Keratinocyte (primary cell): Measurements from ENCODE around the gene GCH1. TPM values are rescaled to one million over a fixed set of nuclear protein-coding genes. Genes with fewer than 3 reads are reported as not detected.
A peak's percentile ranks its signal among the peaks of the same experiment; 100 is the strongest.

Experiments used
- DNase-seq: peaks from one replicate; pipeline ENCODE4 v3.0.0-alpha.2; 2011; ENCODE audit warnings: low read depth, missing footprints, low spot score
- FAIRE-seq: peaks from 2 replicates; lab custom pipeline; 2011; peaks lifted over from hg19 to GRCh38; lab: Jason Lieb, UNC
- H2AFZ ChIP-seq: 2 replicates; pipeline ENCODE4 v1.6.0; 2012; ENCODE audit warnings: low read length, control low read depth, inconsistent platforms; ENCODE audit not compliant: control insufficient read depth
- H3K27ac ChIP-seq: 2 replicates; pipeline ENCODE4 v1.5.1; 2011; ENCODE audit warnings: low read length; ENCODE audit not compliant: control insufficient read depth, insufficient read depth
- H3K27me3 ChIP-seq: 3 replicates; pipeline ENCODE4 v1.6.0; 2011; ENCODE audit warnings: low read length; ENCODE audit not compliant: control insufficient read depth, insufficient read depth; ENCODE audit errors: extremely low read depth
- H3K36me3 ChIP-seq, 2 experiments: 2 replicates in 1 of 2; 3 replicates in 1 of 2; pipeline ENCODE4 v1.5.1; 2011; ENCODE audit warnings: low read length in 2 of 2, mild to moderate bottlenecking in 1 of 2; ENCODE audit not compliant: control insufficient read depth in 2 of 2, insufficient read depth in 2 of 2; ENCODE audit errors: extremely low read depth in 1 of 2
- H3K4me1 ChIP-seq: 3 replicates; pipeline ENCODE4 v1.5.1; 2011; ENCODE audit warnings: low read length; ENCODE audit not compliant: control insufficient read depth, insufficient read depth; ENCODE audit errors: extremely low read depth
- H3K4me2 ChIP-seq: 3 replicates; pipeline ENCODE4 v1.6.0; 2011; ENCODE audit warnings: low read depth, low read length; ENCODE audit not compliant: control insufficient read depth, insufficient read depth; ENCODE audit errors: extremely low read depth
- H3K4me3 ChIP-seq, 3 experiments: fragments of 200-600 bp in 1 of 3; sonication (generic) in 1 of 3; 2 replicates in 2 of 3; 3 replicates in 1 of 3; pipeline ENCODE4 v1.5.1; 2011 to 2016; ENCODE audit warnings: low read length in 3 of 3, mild to moderate bottlenecking in 3 of 3, control low read depth in 2 of 3, inconsistent platforms in 1 of 3, low read depth in 1 of 3, mixed read lengths in 1 of 3, mixed run types in 1 of 3, moderate library complexity in 1 of 3; ENCODE audit not compliant: control insufficient read depth in 2 of 3, insufficient read depth in 2 of 3; ENCODE audit errors: extremely low read depth in 1 of 3
- H3K79me2 ChIP-seq: 2 replicates; pipeline ENCODE4 v1.6.0; 2012; ENCODE audit warnings: low read length; ENCODE audit not compliant: control insufficient read depth, insufficient read depth
- H3K9ac ChIP-seq: 3 replicates; pipeline ENCODE4 v1.6.0; 2011; ENCODE audit warnings: low read length; ENCODE audit not compliant: control insufficient read depth, insufficient read depth; ENCODE audit errors: extremely low read depth
- H3K9me1 ChIP-seq: 3 replicates; pipeline ENCODE4 v1.6.0; 2011; ENCODE audit warnings: low read length; ENCODE audit not compliant: control insufficient read depth, insufficient read depth; ENCODE audit errors: extremely low read depth
- H3K9me3 ChIP-seq: 2 replicates; pipeline ENCODE4 v1.5.1; 2012; ENCODE audit warnings: low read depth, low read length; ENCODE audit not compliant: control insufficient read depth
- H4K20me1 ChIP-seq: 3 replicates; pipeline ENCODE4 v1.6.0; 2011; ENCODE audit warnings: low read length; ENCODE audit not compliant: control insufficient read depth, insufficient read depth; ENCODE audit errors: extremely low read depth
- EZH2 ChIP-seq: IDR thresholded peaks from one replicate; pipeline ENCODE4 v1.6.1; 2012; ENCODE audit warnings: inconsistent platforms, mild to moderate bottlenecking, low read length, moderate library complexity
- dilution Hi-C: fragments of 300-500 bp; cut with MboI; formaldehyde crosslinking; loops from one replicate; pipeline ENCODE4 v1.7.0; 2020; ENCODE audit warnings: low sequenced_read_pairs; ENCODE audit not compliant: extremely low pct_ligation_motif_present
- polyA plus RNA-seq, 5 experiments: library from polyadenylated mRNA; depleted of rRNA in 3 of 5; stranded (reverse) in 3 of 5; stranded (forward) in 1 of 5; unstranded in 1 of 5; fragments of >200 nt; gene quantifications; 1 replicate in 1 of 5; 2 replicates in 3 of 5; 3 replicates in 1 of 5; pipeline versions ENCODE4 v1.2.1 to v1.2.3, GENCODE V29; 2011 to 2012; ENCODE audit warnings: missing spikeins in 2 of 5, low read depth in 1 of 5, low replicate concordance in 1 of 5
- TF ChIP-seq, protein P1 (sequence below), 3 experiments: IDR thresholded peaks in 1 of 3; conservative IDR thresholded peaks in 1 of 3; optimal IDR thresholded peaks in 1 of 3; 2 replicates in 2 of 3; 3 replicates in 1 of 3; pipeline versions ENCODE3 to v1.5.1; 2011; ENCODE audit warnings: low read length in 3 of 3, mild to moderate bottlenecking in 3 of 3, moderate library complexity in 2 of 3, control low read depth in 1 of 3, inconsistent platforms in 1 of 3; ENCODE audit not compliant: insufficient read depth in 2 of 3; ENCODE audit errors: extremely low read depth in 1 of 3

The GCH1 gene
- polyA plus RNA-seq, 1 donor (not counting 4 experiments of a cell fraction or from before 2014, with no cell fraction given): 3.4 TPM

GRCh38 chr14:54805445-54806322 lies 96.9 kb downstream of the GCH1 start:
- Histone ChIP-seq H3K27me3 (no peaks in the 10 kb centered on the region), H3K4me2 (peak overlapping the region; percentile 87), H3K4me3 (peak overlapping the region in 2 of 3 experiments; percentile 34 to 60), H3K79me2 (no peaks in the 10 kb centered on the region), H3K27ac (no peak overlapping the region), H2AFZ (peak overlapping the region; percentile 76), H3K9me3 (no peaks in the 10 kb centered on the region), H3K36me3 (no peaks in the 10 kb centered on the region), H4K20me1 (no peaks in the 10 kb centered on the region), H3K9me1 (no peaks in the 10 kb centered on the region), H3K9ac (peak overlapping the region; percentile 48), H3K4me1 (peaks cover 21% of the 10 kb centered on the region)
- TF ChIP-seq, protein P1, sequence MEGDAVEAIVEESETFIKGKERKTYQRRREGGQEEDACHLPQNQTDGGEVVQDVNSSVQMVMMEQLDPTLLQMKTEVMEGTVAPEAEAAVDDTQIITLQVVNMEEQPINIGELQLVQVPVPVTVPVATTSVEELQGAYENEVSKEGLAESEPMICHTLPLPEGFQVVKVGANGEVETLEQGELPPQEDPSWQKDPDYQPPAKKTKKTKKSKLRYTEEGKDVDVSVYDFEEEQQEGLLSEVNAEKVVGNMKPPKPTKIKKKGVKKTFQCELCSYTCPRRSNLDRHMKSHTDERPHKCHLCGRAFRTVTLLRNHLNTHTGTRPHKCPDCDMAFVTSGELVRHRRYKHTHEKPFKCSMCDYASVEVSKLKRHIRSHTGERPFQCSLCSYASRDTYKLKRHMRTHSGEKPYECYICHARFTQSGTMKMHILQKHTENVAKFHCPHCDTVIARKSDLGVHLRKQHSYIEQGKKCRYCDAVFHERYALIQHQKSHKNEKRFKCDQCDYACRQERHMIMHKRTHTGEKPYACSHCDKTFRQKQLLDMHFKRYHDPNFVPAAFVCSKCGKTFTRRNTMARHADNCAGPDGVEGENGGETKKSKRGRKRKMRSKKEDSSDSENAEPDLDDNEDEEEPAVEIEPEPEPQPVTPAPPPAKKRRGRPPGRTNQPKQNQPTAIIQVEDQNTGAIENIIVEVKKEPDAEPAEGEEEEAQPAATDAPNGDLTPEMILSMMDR (optimal IDR thresholded peaks at IDR 0.05 in 1 of 3, IDR thresholded peaks at IDR 0.05 in 1 of 3, conservative IDR thresholded peaks at IDR 0.05 in 1 of 3; ENCODE audit: extremely low read depth in 1 of 3, insufficient read depth in 2 of 3, low read length in 3 of 3): peak; percentile 96 to 97 (median 96)
- TF ChIP-seq EZH2: no peak
- dilution Hi-C loops: no loop called here
- FAIRE-seq: peak; percentile 44
- DNase-seq: peak; percentile 26

DNA sequence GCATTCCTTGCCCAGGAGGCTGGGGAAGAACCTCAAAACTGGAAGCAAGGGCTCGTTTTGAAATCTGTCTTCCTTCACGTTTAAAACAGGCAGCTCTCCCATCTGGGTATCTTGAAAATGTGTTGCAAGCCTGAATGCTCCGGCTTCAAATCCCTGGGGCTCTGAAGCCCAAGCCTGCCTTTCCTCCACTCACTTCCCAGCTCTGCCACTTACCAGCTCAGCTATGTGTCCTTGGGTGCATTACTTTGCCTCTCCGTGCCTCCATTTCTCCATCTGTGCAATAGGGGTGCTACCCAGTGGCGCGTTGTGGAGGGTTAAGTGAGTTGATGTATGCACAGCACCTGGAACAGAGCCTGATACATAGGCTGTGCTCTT lies 97.6 kb downstream of the GCH1 start:
- no peaks in the 10 kb centered on the region for H3K79me2 ChIP-seq
- no peaks in the 10 kb centered on the region for H3K9me1 ChIP-seq
- peak overlapping the region in 2 of 3 experiments; percentile 12 to 60 for H3K4me3 ChIP-seq
- no peaks in the 10 kb centered on the region for H3K9me3 ChIP-seq
- no peaks in the 10 kb centered on the region for H3K36me3 ChIP-seq
- H2AFZ ChIP-seq: peak overlapping the region; percentile 54
- dilution Hi-C loops: no loop called here
- H3K4me1 ChIP-seq: peaks cover 21% of the 10 kb centered on the region
- no peak for FAIRE-seq
- H3K4me2 ChIP-seq: peak overlapping the region; percentile 87
- H3K27ac ChIP-seq: no peak overlapping the region
- H3K9ac ChIP-seq: peak overlapping the region; percentile 48
- H3K27me3 ChIP-seq: no peaks in the 10 kb centered on the region
- no peak for TF ChIP-seq EZH2
- TF ChIP-seq, protein P1 (optimal IDR thresholded peaks at IDR 0.05 in 1 of 3, IDR thresholded peaks at IDR 0.05 in 1 of 3, conservative IDR thresholded peaks at IDR 0.05 in 1 of 3; ENCODE audit: extremely low read depth in 1 of 3, insufficient read depth in 2 of 3, low read length in 3 of 3): no peak
- no peaks in the 10 kb centered on the region for H4K20me1 ChIP-seq
- no peak for DNase-seq
